OCI-LY3 (cell line): ENCODE measurements around the gene TSPAN15.

Experiments
- CTCF ChIP-seq: fragments of 200-600, 300-600 bp; sonication (generic); IDR thresholded peaks from 2 replicates; pipeline ENCODE4 v1.5.1; 2014; ENCODE audit warnings: antibody characterized with exemption, low read length, low read depth
- EZH2phosphoT487 ChIP-seq: fragments of 200-600 bp; shearing (Covaris generic); IDR thresholded peaks from 2 replicates; pipeline ENCODE4 v1.6.1; 2018; ENCODE audit warnings: antibody characterized with exemption, mixed run types, low read depth

- TF ChIP-seq EZH2phosphoT487 (no peak), CTCF (no peak)
Measured at GRCh38 chr10:69502589-69502988, 51.3 kb downstream of the TSPAN15 start.
